GM18909 (cell line): ENCODE measurements around the gene PABPN1L.

Experiments
- ATAC-seq: cut with Tn5 transposase; IDR thresholded peaks from one replicate; pipeline ENCODE4 v1.9.1; 2021; ENCODE audit warnings: mild to moderate bottlenecking; ENCODE audit not compliant: unreplicated experiment, poor library complexity

Gene PABPN1L

DNA sequence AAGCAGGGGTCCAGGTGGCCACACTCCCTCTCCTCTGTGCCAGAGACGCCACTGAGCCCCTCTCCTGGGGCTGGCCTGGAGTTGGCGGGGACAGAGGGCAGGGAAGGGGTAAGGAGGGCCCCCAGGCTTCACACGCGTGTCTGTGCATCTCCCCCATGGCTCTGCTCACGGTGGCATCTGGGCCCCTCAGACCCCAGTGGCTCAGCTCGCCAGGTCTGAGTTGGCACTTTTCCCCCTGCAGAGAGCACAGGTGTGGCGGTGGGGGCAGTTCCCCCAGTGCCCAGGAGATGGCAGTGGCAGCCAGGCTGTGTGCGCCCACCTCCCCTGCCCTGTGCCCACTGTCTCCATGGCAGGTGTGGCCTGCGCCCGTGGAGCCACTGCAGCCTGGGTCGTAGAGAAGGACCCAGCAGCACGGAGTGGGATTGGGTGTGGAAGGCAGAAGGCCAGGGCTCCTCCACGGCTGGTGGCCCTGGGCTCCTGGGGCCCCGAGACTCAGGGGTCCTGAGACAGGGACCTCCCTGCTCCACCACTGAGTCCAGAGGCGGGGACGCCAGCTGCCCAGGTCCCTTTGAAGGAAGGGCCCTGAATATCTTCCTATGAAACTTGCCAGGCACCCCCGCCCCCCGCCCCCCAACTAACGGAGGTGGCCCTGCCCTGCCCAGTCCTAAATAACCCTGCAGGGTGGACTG is 50.4 kb downstream of the PABPN1L start:
- ATAC-seq = no peak

DNA sequence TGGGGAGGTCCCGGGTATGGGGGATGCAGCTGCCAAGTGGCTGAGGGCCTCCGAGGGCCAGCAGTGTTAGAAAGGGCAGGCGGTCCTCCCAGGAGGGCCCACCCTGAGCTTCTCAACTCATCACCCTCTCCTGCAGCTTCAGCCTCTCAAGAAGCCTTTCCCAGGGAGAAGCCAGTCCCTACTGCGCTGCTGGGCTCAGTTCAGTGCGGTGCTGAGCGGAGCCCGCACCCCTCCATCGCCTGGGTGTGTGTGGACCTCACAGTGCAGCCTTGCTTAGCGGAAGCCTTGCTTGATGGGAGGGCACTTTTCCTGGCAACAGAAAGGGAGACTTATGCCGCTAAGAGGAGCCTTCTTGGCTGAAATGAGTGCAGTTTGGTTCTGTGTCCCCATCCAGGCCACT is 51.2 kb downstream of the PABPN1L start:
- no peak for ATAC-seq

DNA sequence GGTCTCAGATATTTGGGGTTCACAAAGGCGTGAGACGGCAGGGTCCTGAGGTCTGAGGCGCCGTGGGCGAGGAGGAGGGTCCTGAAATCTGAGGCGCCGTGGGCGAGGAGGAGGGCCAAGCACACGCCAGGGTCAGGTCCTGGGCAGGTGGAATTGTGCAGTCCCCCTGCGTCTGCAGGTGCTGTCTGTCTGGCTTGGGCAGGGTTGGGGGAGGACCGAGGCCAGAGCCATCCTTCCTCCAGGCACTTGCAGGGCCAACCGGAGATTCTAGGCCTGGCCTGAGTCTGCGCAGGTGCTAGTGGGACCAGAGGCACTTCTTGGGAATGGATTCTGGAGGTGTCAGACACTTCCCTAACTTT is 52.3 kb downstream of the PABPN1L start:
- no peak for ATAC-seq
